GM13977 (cell line): ENCODE results near the gene UBC.

Experiments
- DNase-seq: peaks from one replicate; pipeline ENCODE4 v3.0.0; 2012; ENCODE audit warnings: low spot score
- in situ Hi-C: fragments of 300-500 bp; cut with MboI; formaldehyde crosslinking; loops from one replicate; pipeline ENCODE4 v1.12.0; 2022; ENCODE audit warnings: low sequenced_read_pairs, low pct_unique_long_range_greater_than_20kb, mixed read lengths, inconsistent platforms; ENCODE audit not compliant: unreplicated experiment
- TF ChIP-seq, protein P1 (sequence below): IDR thresholded peaks from 2 replicates; pipeline ENCODE4 v1.5.1; 2012; ENCODE audit warnings: mild to moderate bottlenecking, control low read depth; ENCODE audit not compliant: insufficient read depth; ENCODE audit errors: extremely low read depth, missing control alignments

Gene UBC

DNA sequence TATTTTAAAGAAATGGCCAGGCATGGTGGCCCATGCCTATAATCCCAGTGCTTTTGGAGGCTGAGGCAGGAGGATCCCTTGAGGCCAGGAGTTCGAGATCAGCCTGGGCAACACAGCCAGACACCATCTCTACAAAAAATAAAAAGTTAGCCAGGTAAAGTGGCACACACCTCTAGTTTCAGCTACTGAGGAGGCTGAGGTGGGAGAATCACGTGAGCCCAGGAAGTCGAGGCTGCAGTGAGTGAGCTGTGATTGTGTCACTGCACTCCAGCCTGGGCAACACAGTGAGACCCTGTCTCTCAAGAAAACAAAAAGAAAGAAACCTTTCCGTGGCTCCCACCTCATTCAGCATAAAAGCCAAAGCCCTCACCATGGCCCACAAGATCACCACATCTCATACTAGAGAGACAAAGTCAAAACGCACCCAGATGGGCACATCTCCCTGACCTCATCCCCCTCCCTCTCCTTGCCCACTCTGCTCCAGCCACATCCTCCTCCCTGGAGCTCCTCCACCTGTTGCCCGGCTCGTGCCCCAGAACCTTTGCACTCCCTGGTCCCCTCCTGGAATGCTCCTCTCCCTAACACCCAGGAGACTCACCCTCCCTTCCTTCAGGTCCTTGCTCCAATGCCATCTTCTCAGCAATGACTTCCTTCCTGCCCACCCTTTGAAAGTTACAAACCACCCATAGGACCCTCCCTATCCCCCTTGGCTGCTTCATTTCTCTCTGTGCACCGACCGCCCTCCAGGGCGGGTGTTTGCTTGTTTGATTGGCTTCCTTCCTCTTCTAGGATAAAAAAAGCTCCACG, 46.0 kb downstream of the UBC start:
- TF ChIP-seq, protein P1, sequence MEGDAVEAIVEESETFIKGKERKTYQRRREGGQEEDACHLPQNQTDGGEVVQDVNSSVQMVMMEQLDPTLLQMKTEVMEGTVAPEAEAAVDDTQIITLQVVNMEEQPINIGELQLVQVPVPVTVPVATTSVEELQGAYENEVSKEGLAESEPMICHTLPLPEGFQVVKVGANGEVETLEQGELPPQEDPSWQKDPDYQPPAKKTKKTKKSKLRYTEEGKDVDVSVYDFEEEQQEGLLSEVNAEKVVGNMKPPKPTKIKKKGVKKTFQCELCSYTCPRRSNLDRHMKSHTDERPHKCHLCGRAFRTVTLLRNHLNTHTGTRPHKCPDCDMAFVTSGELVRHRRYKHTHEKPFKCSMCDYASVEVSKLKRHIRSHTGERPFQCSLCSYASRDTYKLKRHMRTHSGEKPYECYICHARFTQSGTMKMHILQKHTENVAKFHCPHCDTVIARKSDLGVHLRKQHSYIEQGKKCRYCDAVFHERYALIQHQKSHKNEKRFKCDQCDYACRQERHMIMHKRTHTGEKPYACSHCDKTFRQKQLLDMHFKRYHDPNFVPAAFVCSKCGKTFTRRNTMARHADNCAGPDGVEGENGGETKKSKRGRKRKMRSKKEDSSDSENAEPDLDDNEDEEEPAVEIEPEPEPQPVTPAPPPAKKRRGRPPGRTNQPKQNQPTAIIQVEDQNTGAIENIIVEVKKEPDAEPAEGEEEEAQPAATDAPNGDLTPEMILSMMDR: no peak
- DNase-seq: no peak
- in situ Hi-C loops: no loop called here

DNA sequence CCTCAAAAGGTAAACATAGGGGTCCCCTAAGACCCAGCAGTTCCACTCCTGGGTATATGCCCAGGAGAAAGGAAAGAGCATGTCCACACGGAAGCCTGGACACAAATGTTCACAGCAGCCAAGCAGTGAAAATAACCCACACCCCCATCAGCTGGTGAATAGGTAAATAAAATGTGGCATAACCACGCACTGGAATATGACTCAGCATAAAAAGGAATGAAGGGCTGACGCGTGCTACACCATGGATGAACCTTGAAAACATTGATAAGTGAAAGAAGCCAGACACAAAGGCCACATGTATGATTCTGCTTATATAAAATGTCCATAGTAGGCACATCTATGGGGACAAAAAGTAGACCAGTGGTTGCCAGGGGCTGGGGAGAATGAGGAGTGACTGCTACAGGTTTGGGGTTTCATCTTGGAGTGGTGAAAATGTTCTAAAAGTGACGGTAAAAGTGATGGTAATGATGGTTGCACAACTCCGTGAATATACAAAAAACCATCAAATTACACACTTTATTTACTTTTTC, 47.0 kb downstream of the UBC start:
- TF ChIP-seq, protein P1: no peak
- in situ Hi-C loops: no loop called here
- no peak for DNase-seq

DNA sequence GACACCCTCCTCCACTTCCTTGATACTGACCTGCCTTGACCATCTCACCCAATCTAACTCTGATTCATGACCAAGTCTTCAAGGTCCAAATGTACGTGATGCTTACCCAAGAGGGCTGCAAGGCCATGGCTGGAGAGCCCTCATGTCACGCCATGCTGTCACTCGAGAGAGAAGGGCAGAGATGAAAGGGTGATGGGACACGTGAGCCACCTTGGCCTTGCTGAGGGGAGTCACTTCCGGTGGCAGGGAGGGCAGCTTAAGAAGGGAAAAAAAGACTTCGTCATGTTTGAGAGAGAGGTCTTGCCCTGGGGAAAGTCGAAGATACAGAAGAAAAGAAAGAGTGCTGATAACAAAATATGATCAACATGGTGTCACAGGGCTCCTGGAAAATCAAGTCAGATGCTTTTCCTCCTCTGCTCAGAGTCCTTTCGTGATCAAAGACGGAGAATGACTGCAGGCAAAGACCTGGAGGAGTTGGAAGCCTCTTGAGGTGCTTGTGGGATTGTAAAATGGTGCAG, 47.5 kb downstream of the UBC start:
- TF ChIP-seq, protein P1: no peak

DNA sequence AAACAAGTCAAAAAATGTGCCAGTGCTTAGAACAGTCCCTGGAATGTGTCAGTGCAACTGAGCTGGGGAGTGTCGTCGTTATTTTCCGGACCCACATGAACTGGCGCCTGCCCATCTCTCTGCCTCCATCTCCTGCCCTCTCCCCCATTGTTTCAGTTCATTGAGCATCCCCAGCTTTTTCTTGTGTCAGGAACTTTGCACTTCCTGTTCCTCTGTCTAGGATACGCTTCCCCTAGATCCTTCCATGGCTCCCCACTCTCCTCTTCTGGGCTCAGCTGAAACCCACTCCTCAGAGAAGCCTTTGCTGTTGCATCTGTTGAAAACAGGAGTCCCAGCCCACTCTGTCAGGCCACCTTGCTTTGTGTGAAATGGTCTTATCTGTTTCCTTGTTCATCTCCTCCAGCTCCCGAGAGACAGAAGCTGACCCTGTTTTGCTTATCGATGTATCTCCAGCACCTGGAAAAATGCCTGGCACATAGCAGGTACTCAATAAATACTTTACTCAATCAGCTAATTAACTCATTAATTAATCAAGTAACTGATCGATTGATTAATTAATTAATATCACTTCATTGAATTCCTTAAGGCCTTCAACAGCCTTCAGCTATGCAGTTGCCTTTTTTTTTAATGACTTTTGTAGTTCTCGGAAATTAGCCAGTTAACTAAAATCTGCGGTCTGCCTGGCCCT, 48.1 kb downstream of the UBC start:
- TF ChIP-seq, protein P1: no peak
- DNase-seq: no peak
- in situ Hi-C loops: no loop called here

More for the DNA sequence above, 47.5 kb downstream of the UBC start:
- DNase-seq: no peak
- in situ Hi-C loops: no loop called here

GRCh38 chr12:124865728-124866127, 48.7 kb downstream of the UBC start:
- TF ChIP-seq, protein P1: no peak
- in situ Hi-C loops: no loop called here
- DNase-seq: no peak

DNA sequence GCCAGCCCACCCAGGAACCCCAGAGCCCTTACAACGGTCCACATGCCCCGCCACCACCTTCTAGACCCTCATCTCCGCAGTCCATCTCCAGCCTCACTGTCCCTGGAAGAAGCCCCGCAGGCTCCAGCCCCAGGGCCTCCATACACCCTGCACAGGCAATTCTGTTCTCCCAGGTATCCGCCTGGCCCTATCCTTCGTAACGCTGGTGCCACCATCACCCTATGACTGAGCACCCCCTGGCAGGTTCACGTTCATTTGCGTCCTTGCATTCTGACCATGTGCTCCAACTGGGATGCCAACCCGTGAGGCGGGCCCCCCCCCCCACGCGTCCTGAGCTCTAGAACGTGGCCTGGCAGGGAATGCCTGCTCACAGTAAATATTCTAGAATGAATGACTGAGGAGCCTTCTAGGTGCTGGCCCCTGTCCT, 50.1 kb downstream of the UBC start:
- in situ Hi-C loops: no loop called here
- TF ChIP-seq, protein P1: no peak
- DNase-seq: no peak
